Smooth muscle cell (in vitro differentiated cells): Measurements from ENCODE around the gene ANKRD27. TPM values are rescaled to one million over a fixed set of nuclear protein-coding genes. Genes with fewer than 3 reads are reported as not detected.

ENCODE experiments used
- DNase-seq: peaks from one replicate; lab custom pipeline; 2025; ENCODE audit not compliant: unreplicated experiment; lab: John Stamatoyannopoulos, UW
- H2AFZ ChIP-seq: fragments of 200-600 bp; sonication (generic); 2 replicates; pipeline ENCODE4 v1.6.0; 2016; ENCODE audit warnings: antibody characterized with exemption, low read depth, mild to moderate bottlenecking
- H3F3A ChIP-seq: fragments of 200-600 bp; sonication (generic); 2 replicates; pipeline ENCODE4 v1.6.0; 2017; ENCODE audit warnings: antibody characterized with exemption, low read depth
- H3K27ac ChIP-seq: fragments of 200-600 bp; sonication (generic); 2 replicates; pipeline ENCODE4 v1.5.1; 2016; ENCODE audit warnings: low read depth, mild to moderate bottlenecking
- H3K27me3 ChIP-seq: fragments of 200-600 bp; sonication (generic); 2 replicates; pipeline ENCODE4 v1.6.1; 2016; ENCODE audit warnings: low read depth, mild to moderate bottlenecking
- H3K36me3 ChIP-seq: fragments of 200-600 bp; sonication (generic); 2 replicates; pipeline ENCODE4 v1.5.1; 2016; ENCODE audit warnings: low read depth
- H3K4me1 ChIP-seq: fragments of 200-600 bp; sonication (generic); 2 replicates; pipeline ENCODE4 v1.5.1; 2016; ENCODE audit warnings: low read depth
- H3K4me2 ChIP-seq: fragments of 200-600 bp; sonication (generic); 2 replicates; pipeline ENCODE4 v1.6.0; 2016; ENCODE audit warnings: mild to moderate bottlenecking
- H3K4me3 ChIP-seq: fragments of 200-600 bp; sonication (generic); 2 replicates; pipeline ENCODE4 v1.5.1; 2016; ENCODE audit warnings: mild to moderate bottlenecking
- H3K79me2 ChIP-seq: fragments of 200-600 bp; sonication (generic); 2 replicates; pipeline ENCODE4 v1.6.0; 2016; ENCODE audit warnings: low read depth, mild to moderate bottlenecking
- H3K9ac ChIP-seq: fragments of 200-600 bp; sonication (generic); 2 replicates; pipeline ENCODE4 v1.6.0; 2016; ENCODE audit warnings: low read depth
- H3K9me3 ChIP-seq: fragments of 200-600 bp; sonication (generic); replicated peaks from 2 replicates; pipeline ENCODE4 v1.5.1; 2016; ENCODE audit warnings: low read depth
- H4K20me1 ChIP-seq: fragments of 200-600 bp; sonication (generic); 2 replicates; pipeline ENCODE4 v1.6.0; 2016; ENCODE audit warnings: low read depth
- WGBS: methylation state at CpG from one replicate; pipeline ENCODE4 v1.1.7; 2016; ENCODE audit warnings: low lambda C conversion rate; 5-methylcytosine and 5-hydroxymethylcytosine counted together
- polyA plus RNA-seq: library from polyadenylated mRNA; unstranded; fragments of >200 nt; fragmentation: Nextera tagmentation; extraction: Ambion mirVana; gene quantifications from 2 replicates; pipeline ENCODE4 v1.2.1, GENCODE V29; 2016
- total RNA-seq: library from RNA; depleted of rRNA; stranded (reverse); fragments of >200 nt; gene quantifications from 2 replicates; pipeline ENCODE4 v1.2.3, GENCODE V29; 2014
- TF ChIP-seq, protein P1 (sequence below): fragments of 200-600 bp; sonication (generic); IDR thresholded peaks from 2 replicates; pipeline ENCODE4 v1.5.1; 2017; ENCODE audit warnings: borderline replicate concordance, mild to moderate bottlenecking, antibody characterized with exemption; ENCODE audit not compliant: insufficient read depth, poor library complexity, severe bottlenecking

Gene ANKRD27
- total and polyA plus RNA-seq, 2 experiments from 2014 or later: 7.7 to 19.7 TPM

- Histone ChIP-seq H3K4me1 (no peaks in the 10 kb centered on the region), H2AFZ (no peak overlapping the region), H3K9me3 (no peaks in the 10 kb centered on the region), H3K4me3 (no peak overlapping the region), H3K9ac (no peak overlapping the region), H4K20me1 (no peaks in the 10 kb centered on the region), H3F3A (no peaks in the 10 kb centered on the region), H3K27me3 (no peaks in the 10 kb centered on the region), H3K27ac (no peak overlapping the region), H3K79me2 (no peaks in the 10 kb centered on the region), H3K4me2 (no peak overlapping the region), H3K36me3 (no peaks in the 10 kb centered on the region)
- WGBS: 96% methylated on average over 7 of the region's 7 CpGs
- TF ChIP-seq, protein P1, sequence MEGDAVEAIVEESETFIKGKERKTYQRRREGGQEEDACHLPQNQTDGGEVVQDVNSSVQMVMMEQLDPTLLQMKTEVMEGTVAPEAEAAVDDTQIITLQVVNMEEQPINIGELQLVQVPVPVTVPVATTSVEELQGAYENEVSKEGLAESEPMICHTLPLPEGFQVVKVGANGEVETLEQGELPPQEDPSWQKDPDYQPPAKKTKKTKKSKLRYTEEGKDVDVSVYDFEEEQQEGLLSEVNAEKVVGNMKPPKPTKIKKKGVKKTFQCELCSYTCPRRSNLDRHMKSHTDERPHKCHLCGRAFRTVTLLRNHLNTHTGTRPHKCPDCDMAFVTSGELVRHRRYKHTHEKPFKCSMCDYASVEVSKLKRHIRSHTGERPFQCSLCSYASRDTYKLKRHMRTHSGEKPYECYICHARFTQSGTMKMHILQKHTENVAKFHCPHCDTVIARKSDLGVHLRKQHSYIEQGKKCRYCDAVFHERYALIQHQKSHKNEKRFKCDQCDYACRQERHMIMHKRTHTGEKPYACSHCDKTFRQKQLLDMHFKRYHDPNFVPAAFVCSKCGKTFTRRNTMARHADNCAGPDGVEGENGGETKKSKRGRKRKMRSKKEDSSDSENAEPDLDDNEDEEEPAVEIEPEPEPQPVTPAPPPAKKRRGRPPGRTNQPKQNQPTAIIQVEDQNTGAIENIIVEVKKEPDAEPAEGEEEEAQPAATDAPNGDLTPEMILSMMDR: no peak
- DNase-seq: no peak
These were observed 60.1 kb downstream of the ANKRD27 start for GRCh38 chr19:32614916-32615315.

- TF ChIP-seq, protein P1: no peak
- no peaks in the 10 kb centered on the region for H3F3A ChIP-seq
- H3K36me3 ChIP-seq: no peaks in the 10 kb centered on the region
- no peaks in the 10 kb centered on the region for H3K79me2 ChIP-seq
- H2AFZ ChIP-seq: no peak overlapping the region
- H4K20me1 ChIP-seq: no peaks in the 10 kb centered on the region
- no peak overlapping the region for H3K9ac ChIP-seq
- no peaks in the 10 kb centered on the region for H3K4me1 ChIP-seq
- no peak overlapping the region for H3K4me3 ChIP-seq
- H3K4me2 ChIP-seq: no peak overlapping the region
- H3K27me3 ChIP-seq: no peaks in the 10 kb centered on the region
- 72% methylated on average over 4 of the region's 4 CpGs for WGBS
- H3K27ac ChIP-seq: no peak overlapping the region
- H3K9me3 ChIP-seq: no peaks in the 10 kb centered on the region
- DNase-seq: no peak
These were observed 62.0 kb downstream of the ANKRD27 start for GRCh38 chr19:32613008-32613407.

DNA sequence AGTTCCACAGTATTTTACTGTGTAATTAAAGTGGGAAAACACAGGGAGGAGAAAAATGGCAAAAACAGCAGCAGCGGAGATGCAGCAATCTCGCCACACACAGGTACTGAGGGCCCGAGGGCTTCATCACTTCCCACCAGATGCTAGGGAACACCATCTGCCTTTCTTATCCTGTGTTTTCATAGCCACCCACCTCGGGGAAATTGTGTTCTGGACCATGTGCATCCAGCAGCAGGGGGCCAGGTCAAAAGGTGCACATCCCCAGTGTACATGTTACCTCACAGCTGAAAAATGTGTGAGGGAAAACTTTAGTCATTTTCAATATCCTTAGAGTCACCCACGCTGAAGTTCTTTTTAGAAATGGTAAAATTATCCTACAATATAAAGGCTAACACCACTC, 63.8 kb downstream of the ANKRD27 start:
- no peaks in the 10 kb centered on the region for H3K4me1 ChIP-seq
- 94% methylated on average over 5 of the region's 5 CpGs for WGBS
- no peak overlapping the region for H3K4me3 ChIP-seq
- H3K4me2 ChIP-seq: no peak overlapping the region
- H3K79me2 ChIP-seq: no peaks in the 10 kb centered on the region
- no peaks in the 10 kb centered on the region for H3K36me3 ChIP-seq
- TF ChIP-seq, protein P1: no peak
- no peak for DNase-seq
- no peak overlapping the region for H2AFZ ChIP-seq
- no peak overlapping the region for H3K9ac ChIP-seq
- H3K9me3 ChIP-seq: no peaks in the 10 kb centered on the region
- no peaks in the 10 kb centered on the region for H3K27me3 ChIP-seq
- no peaks in the 10 kb centered on the region for H3F3A ChIP-seq
- H3K27ac ChIP-seq: no peak overlapping the region
- no peaks in the 10 kb centered on the region for H4K20me1 ChIP-seq

DNA sequence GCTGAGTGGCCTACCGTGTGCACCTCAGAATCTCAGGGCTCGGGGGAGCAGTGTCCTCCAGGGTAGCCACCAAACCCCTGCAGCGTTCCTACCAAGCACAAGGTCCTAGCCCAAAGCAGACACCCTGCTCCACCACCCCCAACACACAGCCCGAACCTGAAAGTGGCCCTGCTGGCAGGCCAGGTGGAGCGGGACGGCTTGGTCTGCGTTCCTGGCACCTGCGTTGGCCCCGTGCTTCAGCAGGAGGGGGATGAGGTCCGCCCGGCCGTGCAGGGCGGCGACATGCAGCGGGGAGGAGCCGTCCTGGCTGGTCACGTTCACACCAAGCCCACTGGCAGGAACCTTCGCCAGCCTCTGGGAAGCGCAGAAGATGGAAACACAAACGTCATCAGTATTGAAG, 67.5 kb downstream of the ANKRD27 start:
- H3K4me2 ChIP-seq: no peak overlapping the region
- TF ChIP-seq, protein P1: no peak
- no peak overlapping the region for H3K27ac ChIP-seq
- no peaks in the 10 kb centered on the region for H3K4me1 ChIP-seq
- H3K27me3 ChIP-seq: no peaks in the 10 kb centered on the region
- no peaks in the 10 kb centered on the region for H3K36me3 ChIP-seq
- H2AFZ ChIP-seq: no peak overlapping the region
- no peaks in the 10 kb centered on the region for H4K20me1 ChIP-seq
- H3K9ac ChIP-seq: no peak overlapping the region
- no peak for DNase-seq
- no peaks in the 10 kb centered on the region for H3K9me3 ChIP-seq
- WGBS: 98% methylated on average over 20 of the region's 20 CpGs
- H3K79me2 ChIP-seq: no peaks in the 10 kb centered on the region
- H3K4me3 ChIP-seq: no peak overlapping the region
- no peaks in the 10 kb centered on the region for H3F3A ChIP-seq
